KMS-11 (cell line): ENCODE measurements around the gene GLB1L2.

Experiments
- H2AFZ ChIP-seq: fragments of 200-600 bp; sonication (generic); 2 replicates; pipeline ENCODE4 v1.6.1; 2016; ENCODE audit warnings: antibody characterized with exemption, mixed run types, low read depth
- H3K27ac ChIP-seq: fragments of 200-600 bp; sonication (generic); 2 replicates; pipeline ENCODE4 v1.6.1; 2016; ENCODE audit warnings: mild to moderate bottlenecking, mixed run types
- H3K27me3 ChIP-seq: fragments of 200-600 bp; sonication (generic); 2 replicates; pipeline ENCODE4 v1.6.1; 2017; ENCODE audit warnings: mild to moderate bottlenecking, low read depth, mixed run types, moderate library complexity; ENCODE audit not compliant: insufficient read depth
- H3K36me3 ChIP-seq: fragments of 200-600 bp; sonication (generic); 2 replicates; pipeline ENCODE4 v1.6.1; 2017; ENCODE audit warnings: mild to moderate bottlenecking, mixed run types; ENCODE audit not compliant: insufficient read depth
- H3K4me1 ChIP-seq: fragments of 200-600 bp; sonication (generic); 2 replicates; pipeline ENCODE4 v1.6.1; 2016; ENCODE audit warnings: mild to moderate bottlenecking, low read depth, mixed run types; ENCODE audit not compliant: poor library complexity, severe bottlenecking
- H3K4me2 ChIP-seq: fragments of 200-600 bp; sonication (generic); 2 replicates; pipeline ENCODE4 v1.7.0; 2016; ENCODE audit warnings: mild to moderate bottlenecking, mixed run types
- H3K4me3 ChIP-seq: fragments of 200-600 bp; sonication (generic); IDR thresholded peaks from 2 replicates; pipeline ENCODE4 v1.6.1; 2017; ENCODE audit warnings: low read depth, low read length, mixed read lengths; ENCODE audit not compliant: insufficient read depth
- H3K79me2 ChIP-seq: fragments of 200-600 bp; sonication (generic); 2 replicates; pipeline ENCODE4 v1.6.1; 2016; ENCODE audit warnings: low read depth, mixed run types; ENCODE audit not compliant: insufficient read depth
- H3K9ac ChIP-seq: fragments of 200-600 bp; sonication (generic); 2 replicates; pipeline ENCODE4 v1.6.1; 2016; ENCODE audit warnings: mild to moderate bottlenecking, mixed run types
- H4K20me1 ChIP-seq: fragments of 200-600 bp; sonication (generic); 2 replicates; pipeline ENCODE4 v1.6.1; 2016; ENCODE audit warnings: mild to moderate bottlenecking, mixed run types; ENCODE audit not compliant: insufficient read depth
- TF ChIP-seq, protein P1 (sequence below): fragments of 200-600 bp; sonication (generic); conservative IDR thresholded peaks from 2 replicates; pipeline ENCODE4 v1.6.1; 2017; ENCODE audit warnings: low read depth, mild to moderate bottlenecking, antibody characterized with exemption, low read length, moderate library complexity, mixed read lengths

Gene GLB1L2

GRCh38 chr11:134423106-134423505 is 91.3 kb downstream of the GLB1L2 start:
- Histone ChIP-seq H3K4me1 (no peaks in the 10 kb centered on the region), H3K36me3 (no peaks in the 10 kb centered on the region), H3K27ac (no peak overlapping the region), H3K4me3 (no peak overlapping the region), H3K79me2 (no peaks in the 10 kb centered on the region), H2AFZ (no peak overlapping the region), H3K4me2 (no peak overlapping the region), H3K9ac (no peak overlapping the region), H3K27me3 (no peaks in the 10 kb centered on the region), H4K20me1 (no peaks in the 10 kb centered on the region)
- TF ChIP-seq, protein P1, sequence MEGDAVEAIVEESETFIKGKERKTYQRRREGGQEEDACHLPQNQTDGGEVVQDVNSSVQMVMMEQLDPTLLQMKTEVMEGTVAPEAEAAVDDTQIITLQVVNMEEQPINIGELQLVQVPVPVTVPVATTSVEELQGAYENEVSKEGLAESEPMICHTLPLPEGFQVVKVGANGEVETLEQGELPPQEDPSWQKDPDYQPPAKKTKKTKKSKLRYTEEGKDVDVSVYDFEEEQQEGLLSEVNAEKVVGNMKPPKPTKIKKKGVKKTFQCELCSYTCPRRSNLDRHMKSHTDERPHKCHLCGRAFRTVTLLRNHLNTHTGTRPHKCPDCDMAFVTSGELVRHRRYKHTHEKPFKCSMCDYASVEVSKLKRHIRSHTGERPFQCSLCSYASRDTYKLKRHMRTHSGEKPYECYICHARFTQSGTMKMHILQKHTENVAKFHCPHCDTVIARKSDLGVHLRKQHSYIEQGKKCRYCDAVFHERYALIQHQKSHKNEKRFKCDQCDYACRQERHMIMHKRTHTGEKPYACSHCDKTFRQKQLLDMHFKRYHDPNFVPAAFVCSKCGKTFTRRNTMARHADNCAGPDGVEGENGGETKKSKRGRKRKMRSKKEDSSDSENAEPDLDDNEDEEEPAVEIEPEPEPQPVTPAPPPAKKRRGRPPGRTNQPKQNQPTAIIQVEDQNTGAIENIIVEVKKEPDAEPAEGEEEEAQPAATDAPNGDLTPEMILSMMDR = no peak

- Histone ChIP-seq H3K4me2 (no peak overlapping the region), H3K79me2 (no peaks in the 10 kb centered on the region), H3K4me1 (no peaks in the 10 kb centered on the region), H3K9ac (no peak overlapping the region), H3K36me3 (no peaks in the 10 kb centered on the region), H3K27ac (no peak overlapping the region), H3K4me3 (no peak overlapping the region), H2AFZ (no peak overlapping the region), H3K27me3 (no peaks in the 10 kb centered on the region), H4K20me1 (no peaks in the 10 kb centered on the region)
- TF ChIP-seq, protein P1 = no peak
Measured at GRCh38 chr11:134425413-134425812, 93.6 kb downstream of the GLB1L2 start.
